NCI-H2227 (cell line): ENCODE measurements around the gene DSE.
A peak's percentile ranks its signal among the peaks of the same experiment; 100 is the strongest.

Source experiments
- DNase-seq: peaks from one replicate; lab custom pipeline; 2025; ENCODE audit not compliant: unreplicated experiment; lab: John Stamatoyannopoulos, UW

DSE gene

DNA sequence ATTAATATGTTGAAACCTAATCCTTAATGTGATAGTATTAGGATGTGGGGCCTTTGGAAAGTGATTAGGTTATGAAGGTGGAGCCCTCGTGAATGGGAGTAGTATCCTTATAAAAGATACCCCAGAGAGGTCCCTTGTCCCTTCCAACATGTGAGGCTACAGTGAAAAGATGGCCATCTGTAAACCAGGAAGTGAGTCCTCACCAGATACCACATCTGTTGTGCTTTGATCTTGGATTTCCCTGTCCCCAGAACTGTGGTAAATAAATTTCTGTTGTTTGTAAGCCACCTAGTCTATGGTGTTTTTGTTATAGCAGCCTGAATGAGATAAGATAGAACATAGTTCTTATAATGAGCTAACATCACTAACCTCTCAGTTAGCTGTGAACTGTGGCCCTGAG lies 73.8 kb downstream of the DSE start:
- no peak for DNase-seq

DNA sequence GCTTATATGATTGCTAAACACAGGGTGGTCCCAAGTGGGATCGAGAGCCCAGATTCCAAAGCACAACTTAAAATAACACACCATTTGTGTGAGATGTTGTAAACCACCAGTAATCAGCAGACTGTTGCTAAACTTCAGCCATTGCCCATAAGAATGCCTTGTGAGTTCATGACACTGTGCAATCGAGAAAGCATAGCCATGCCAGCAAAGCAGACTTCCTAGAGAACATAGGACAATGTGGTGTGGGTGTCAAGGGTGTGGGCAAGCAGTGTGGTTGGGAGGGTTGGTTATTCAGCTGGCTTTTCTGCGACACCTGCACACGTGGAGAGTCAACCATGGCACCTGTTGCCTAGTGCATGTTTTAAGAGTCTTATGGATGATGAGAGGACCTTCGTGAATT lies 74.4 kb downstream of the DSE start:
- DNase-seq: no peak

DNA sequence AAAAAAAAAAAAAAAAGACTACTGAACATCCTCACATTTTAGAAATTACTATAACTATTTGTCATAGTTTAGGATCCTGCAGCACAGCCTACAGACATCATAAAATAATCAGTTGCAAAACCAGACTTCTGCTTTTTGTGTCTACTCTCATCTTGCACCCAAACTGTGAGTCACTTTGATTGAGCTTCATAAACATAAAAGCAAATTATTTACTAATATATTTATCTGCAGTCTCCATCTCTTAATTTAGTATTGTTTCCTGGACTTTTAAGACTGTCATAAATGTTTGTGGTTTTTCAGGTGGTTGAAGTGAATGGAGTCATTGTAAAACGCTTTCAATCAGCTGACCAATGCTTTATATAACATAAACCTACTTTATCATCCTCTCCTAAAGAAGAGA lies 75.7 kb downstream of the DSE start:
- DNase-seq: no peak

DNA sequence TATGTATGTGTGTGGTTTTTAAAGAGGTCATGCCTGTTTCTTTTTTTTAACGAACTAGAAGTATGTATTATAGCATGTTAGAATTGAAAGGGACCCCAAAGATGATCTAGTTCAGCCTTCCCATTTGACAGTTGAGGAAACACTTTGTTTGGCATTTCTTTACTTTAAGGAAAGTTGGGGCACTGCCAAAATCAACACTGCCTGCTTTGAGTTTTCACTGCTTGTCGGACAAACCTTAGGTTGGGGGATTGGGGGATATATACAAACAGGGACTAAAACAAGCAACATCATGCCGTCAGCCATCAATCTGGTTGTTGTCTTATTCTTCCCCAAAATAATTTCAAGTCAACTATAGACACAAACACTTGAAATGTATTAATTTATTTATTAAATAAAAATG lies 76.3 kb downstream of the DSE start:
- DNase-seq: no peak

DNA sequence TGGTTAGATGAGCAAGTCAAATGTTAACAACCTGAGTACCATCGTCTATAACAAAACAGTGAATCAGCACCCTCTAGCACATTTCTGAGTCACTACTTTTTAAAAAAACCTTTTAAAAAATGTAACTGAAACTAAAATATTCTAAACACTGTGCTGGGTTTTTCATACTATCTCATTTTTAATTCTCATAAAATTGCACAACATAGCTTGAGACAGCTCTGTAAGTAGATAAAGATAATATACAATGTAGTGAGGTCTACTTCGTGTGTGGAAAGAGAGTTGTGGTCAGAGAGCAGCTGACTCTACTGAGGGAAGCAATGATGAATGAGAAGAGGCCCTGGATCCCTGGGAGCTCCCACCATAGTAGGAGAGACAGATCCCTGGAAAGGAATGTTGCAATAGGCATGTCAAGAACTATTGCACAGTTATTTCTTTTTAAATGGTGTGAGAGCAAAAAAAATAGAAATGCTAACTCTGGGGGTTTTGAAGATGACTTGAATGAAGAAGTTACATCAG lies 76.8 kb downstream of the DSE start:
- DNase-seq: no peak

DNA sequence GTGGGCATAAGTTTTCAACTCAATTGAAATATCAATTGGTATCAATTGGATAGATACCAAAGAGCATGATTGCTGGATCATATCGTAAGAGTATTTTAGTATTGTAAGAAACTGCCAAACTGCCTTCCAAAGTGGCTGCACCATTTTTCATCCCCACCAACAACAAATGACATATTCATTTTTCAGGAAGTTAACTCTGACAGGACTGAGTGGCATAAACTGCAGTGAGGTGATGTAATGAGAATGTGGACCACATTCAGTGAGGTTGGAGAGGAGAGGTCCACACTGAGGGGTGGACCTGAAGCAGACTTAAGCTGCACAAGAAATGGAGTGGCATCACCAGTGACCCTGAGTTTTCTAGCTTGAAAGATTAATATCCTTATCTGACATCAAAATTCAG lies 78.8 kb downstream of the DSE start:
- DNase-seq: no peak

DNA sequence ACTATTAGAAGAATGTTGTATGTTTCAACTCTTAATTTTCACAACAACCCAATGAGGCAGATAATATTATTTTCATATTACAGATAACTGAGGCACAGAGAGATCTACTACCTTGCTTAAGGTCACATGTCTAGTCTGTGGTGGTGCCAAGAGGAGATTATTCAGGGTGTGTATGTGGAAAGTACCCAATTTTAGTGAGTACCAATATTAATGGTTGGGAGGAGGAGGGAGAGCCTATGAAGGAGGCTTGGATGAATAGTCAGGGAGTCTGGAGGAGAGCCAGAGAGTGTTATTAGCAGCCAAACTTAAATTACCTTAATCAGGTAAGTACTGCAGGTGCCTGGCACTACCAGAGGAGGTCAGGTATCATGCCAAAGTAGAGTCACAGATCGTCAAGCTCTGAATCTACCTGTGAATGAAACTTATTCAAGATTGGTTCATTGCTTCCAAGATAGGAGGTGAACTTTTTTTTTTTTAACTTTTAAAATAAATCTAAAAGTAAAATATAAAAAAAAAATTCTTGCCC lies 79.5 kb downstream of the DSE start:
- no peak for DNase-seq

DNA sequence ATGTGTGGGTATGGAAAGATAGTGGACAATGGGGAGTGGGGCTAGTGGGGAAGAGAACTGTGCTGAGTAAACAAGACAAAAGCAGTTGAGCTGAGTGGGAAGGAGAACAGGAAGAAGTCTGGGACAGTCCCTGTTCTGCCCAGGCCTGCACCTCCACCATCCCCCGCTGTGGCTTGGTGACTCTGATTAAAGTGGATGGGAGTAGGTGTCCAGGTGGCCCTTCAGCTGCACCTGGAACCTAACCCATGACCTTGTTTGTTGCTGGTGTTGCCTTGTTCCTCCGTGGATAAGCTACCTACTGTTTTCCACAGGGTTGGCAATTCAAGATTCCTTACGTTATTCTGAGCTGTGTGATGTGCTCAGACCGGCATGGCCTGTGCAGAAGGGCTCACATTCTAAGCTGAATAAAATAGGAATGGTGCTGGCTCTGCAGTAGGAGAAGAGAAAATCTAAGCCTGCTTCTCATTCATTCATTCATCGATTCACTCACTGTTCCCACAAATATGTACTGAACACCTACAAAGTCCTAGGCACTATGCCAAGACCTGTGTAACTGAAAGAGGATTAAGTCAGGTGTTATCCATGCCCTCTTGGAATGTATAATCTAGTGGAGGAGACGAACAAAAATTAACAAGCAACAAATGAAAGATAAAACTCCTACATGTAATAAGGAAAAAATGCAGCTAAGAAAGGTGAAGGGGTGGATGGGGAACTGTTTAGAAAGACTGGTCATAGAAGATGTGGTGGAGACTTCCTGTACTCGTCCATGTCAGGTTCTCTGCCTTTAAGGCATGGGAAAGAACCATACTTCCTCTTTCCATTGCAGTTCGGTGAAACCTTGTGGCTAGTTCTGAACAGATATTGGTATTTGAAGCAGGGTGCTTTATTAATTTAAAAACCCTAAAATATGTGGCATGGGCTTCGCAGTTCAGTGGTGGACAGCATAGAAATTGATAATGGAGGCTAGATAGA lies 80.3 kb downstream of the DSE start:
- DNase-seq: no peak

DNA sequence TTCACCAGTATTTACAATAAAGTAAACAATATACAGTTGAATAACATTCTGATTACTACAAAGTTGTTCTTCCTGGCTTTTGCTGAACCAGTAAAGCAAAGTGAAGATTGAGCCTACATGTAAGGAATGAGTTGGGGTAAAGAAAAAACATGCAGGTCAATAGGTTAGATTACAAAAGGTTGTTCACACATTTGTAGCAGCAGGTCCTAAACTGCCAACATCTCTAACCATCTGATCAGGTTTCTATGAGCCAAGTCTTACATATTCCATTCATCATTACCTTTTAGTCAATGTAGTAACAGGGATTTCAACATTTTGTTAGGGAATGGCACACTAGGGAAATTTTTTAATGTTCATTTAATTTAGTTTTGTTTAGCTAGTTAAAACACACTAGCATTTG lies 81.2 kb downstream of the DSE start:
- DNase-seq: no peak

DNA sequence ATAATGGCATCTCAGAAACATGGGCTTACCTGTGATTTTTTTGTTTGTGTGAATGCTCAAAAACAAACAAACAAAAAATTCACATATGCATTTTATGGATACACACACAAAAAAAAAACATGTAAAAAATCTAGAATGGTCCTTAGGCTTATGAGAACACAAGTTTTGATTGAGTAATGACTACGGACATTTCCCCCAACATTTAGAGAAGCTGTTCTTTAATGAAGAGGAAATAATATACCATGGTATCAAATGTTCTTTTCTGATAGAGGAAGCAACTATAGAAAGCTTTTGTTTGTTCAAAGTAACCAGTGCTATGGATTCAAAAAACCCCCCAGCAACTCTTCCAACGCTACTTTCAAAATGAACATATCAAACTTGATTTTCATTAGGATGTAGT lies 81.8 kb downstream of the DSE start:
- DNase-seq: no peak

DNA sequence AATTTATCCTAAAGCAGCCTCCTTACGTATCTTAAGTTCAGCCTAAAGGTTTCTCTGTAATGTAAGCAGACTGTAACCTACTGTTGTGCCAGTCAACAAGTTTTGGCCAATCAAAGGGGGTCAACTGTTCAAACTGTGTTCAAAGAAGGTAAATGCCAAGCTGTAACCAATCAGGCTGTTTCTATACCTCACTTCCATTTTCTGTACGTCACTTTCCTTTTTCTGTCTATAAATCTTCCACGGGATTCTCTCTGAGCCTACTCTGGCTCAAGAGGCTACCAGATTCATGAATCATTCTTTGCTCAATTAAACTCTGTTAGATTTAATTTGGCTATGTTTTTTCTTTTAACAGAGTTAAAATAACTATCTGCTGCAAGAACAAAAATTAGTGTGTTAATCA lies 85.4 kb downstream of the DSE start:
- DNase-seq: no peak

DNA sequence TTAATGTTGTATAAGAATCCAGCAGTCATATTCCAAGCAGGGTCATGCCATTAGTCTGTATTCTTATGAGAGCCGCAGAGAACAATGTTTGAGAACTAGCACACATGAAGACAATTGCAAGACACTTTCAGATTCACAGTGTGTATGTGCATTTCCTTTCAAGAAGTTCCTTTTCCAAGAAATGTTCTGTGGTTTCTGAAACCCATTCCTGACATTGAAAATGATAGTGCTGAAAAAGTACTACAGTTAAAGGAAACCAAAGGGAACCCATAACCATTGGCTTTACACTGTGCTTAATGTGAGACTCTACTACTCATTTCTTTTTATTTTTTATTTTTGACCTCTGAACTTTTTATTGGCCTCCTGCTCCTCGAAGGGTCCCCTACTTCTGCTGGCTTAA lies 86.2 kb downstream of the DSE start:
- no peak for DNase-seq

DNA sequence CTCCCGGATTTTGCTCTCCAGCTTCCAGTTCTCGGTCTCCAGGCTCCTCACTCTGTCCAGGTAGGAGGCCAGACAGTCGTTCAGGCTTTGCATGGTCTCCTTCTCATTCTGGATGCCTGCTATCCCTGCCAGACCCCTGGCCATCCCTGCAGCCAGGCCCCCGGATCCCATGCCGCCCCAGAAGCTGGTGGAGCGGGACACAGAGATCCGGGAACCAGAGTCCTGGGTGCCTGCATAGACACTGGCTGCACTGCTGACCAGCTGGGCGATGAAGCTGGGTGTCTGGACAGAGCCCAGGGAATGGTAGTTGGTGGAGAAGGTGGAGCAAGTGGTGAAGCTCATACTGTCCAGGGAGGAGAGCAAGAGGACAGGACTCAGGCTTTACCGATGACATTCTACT lies 87.5 kb downstream of the DSE start:
- DNase-seq: no peak

DNA sequence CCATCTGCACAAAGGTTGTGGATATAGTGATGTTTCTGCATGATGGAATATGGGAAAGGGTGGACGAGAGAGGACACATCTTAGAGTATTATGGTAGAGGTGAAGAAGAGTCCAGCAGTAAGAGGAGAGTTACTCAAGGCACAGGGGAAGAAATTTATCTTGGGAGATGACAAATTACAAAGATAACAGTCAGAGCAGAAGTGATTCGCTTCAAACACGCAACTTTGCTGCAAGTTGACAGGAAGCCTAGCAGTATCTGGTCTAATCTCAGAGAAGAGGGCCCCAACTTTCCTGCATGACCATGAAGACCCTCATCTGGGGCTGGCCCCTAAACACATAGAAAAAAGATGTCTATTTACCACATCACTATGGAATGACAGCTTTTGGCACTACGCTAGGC lies 89.2 kb downstream of the DSE start:
- no peak for DNase-seq

DNA sequence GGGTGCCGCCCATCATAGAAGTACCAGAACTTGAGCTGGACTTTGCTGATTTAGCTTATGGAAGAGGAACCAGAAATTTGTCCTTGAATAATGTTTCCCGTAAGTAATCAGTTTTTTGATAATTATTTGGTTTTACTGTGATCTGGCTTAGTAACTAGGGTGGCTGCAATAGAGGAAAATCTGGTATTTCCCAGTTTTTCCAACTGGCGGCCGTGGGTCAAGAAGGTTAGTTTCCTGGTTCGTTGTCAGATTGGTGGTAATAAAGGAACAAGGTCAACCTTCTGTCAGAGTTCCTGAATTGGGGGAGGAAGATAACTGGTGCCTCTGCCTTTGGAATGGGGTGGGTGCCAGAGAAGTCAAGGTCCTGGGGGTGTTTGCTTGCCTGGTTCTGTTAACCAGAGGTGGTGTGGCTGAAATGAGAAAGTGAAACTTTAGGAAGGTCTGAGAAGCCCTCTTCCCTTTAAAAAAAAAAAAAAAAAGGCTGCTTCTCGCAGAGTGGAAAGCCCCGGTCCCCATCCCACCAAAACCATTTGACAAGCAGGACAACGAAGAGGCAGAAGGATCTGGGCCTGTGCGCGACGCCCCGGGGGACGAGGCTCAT lies 90.7 kb downstream of the DSE start, which contains the start of gene CALHM6:
Gene CALHM6, plus strand, starts transcription at position 45 of the 601 bp plus-strand sequence. Its CDS starts 555 bp downstream, at position 600.
- DNase-seq: no peak

DNA sequence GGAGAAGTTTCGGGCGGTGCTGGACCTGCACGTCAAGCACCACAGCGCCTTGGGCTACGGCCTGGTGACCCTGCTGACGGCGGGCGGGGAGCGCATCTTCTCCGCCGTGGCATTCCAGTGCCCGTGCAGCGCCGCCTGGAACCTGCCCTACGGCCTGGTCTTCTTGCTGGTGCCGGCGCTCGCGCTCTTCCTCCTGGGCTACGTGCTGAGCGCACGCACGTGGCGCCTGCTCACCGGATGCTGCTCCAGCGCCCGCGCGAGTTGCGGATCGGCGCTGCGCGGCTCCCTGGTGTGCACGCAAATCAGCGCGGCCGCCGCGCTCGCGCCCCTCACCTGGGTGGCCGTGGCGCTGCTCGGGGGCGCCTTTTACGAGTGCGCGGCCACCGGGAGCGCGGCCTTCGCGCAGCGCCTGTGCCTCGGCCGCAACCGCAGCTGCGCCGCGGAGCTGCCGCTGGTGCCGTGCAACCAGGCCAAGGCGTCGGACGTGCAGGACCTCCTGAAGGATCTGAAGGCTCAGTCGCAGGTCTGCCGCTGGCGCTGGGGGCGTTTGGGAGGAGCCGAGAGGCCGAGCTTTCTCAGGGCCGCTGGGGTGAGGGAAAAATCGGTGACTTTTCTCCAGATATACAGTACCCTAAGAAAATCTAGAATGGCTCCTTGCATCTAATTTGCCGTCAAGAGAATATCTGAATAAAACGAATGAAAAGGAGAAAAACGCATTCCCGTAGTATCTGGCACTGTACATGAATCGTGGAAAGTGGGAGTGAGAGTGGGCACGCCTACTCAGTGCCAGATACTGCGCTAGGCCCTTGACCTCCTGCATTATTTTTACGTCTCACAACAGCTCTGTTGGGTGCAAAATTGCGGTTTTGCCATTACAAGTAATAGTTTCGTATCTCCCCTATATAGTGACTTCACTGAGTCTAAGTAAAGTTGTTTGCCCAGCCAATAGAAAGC lies 91.5 kb downstream of the DSE start:
- peak; percentile 83 for DNase-seq

DNA sequence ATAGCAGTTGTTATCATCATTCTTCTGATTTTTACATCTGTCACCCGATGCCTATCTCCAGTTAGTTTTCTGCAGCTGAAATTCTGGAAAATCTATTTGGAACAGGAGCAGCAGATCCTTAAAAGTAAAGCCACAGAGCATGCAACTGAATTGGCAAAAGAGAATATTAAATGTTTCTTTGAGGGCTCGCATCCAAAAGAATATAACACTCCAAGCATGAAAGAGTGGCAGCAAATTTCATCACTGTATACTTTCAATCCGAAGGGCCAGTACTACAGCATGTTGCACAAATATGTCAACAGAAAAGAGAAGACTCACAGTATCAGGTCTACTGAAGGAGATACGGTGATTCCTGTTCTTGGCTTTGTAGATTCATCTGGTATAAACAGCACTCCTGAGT lies 92.6 kb downstream of the DSE start:
- DNase-seq: no peak

DNA sequence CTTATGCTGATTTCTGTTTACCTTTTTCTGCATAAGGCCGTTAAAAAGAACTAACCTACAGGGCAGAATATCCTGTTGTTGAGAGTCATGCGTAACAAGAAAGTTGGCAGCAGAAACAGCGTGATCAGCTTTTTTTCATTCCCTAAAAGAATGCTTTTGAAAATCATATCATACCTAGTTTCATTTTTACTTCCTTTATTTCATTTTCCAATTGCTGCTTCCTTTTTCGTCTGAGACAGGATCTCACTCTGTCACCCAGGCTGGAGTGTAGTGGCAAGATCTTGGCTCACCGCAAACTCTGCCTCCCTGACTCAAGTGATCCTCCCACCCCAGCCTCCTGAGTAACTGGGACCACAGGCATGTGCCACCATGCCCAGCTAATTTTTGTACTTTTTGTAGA lies 94.5 kb downstream of the DSE start:
- no peak for DNase-seq

DNA sequence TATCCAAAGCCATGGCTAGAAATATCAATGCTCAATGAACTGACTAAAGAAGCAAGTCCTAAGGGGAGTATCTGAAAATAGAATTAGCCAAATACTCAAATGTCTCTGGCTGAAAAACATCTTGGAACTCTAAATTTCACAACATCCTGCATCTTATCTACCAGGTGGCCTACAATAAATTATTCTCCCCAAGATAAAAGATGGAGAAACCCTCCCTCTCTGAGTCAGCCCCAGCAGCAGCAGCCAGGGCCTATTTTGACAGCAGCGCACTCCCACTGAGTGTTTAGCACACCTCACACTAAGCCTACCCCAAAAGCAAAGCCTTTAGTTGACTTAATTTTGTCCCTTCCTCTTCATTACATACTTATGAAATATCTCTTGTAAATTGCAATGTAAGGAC lies 96.3 kb downstream of the DSE start:
- DNase-seq: no peak

DNA sequence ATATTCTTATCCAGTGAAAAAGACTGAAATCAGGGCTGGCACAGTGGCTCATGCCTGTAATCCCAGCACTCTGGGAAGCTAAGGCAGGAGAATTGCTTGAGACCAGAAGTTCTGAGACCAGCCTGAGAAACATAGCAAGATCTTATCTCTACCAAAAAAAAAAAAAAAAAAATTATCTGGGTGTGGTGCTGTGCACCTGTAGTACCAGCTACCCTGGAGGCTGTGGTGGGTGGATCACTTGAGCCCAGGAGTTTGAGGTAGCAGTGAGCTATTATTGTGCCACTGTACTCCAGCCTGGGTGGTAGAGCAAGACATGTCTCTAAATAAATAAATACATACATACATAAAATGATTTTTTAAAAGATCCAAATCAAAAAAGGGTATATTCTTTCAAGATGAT lies 96.8 kb downstream of the DSE start:
- DNase-seq: no peak

DNA sequence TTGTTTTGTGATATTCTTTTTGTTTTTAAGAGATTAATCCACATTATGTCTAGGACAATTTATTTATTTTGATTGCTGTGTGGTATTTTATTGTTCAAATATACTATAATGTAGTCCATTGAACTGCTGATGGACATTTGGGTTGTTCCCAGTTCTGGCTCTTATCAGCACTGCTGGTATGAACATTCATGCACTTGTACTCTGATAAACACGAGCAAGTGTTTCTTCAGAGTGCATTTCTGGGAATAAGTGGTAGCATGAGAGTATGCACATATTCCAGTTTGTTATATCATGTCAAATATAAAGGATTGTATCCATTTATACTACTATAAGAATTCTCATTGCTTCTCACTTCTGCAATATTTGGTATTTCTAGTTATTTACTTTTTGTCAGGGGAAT lies 97.5 kb downstream of the DSE start:
- DNase-seq: no peak
